GM12864 (cell line): Measurements from ENCODE around the gene TCTA.
"Not testable (repeated sequence)": the region's sequence is repeated elsewhere in the genome, so short reads cannot be mapped to it uniquely, and the experiment has no call there.

Source experiments
- DNase-seq: peaks from one replicate; pipeline ENCODE4 v3.0.0-alpha.2; 2011; ENCODE audit warnings: low read depth
- H3K4me3 ChIP-seq: 2 replicates; pipeline ENCODE4 v1.5.1; 2011; ENCODE audit warnings: mild to moderate bottlenecking, low read depth, low read length, control low read depth
- CTCF ChIP-seq: IDR thresholded peaks from 2 replicates; pipeline ENCODE4 v1.5.1; 2011; ENCODE audit warnings: low read depth, mild to moderate bottlenecking, moderate library complexity, low read length, control low read depth, inconsistent platforms; ENCODE audit errors: missing control alignments

The TCTA gene

GRCh38 chr3:49383387-49383786 is 28.8 kb upstream of the TCTA start:
- H3K4me3 ChIP-seq = no peak overlapping the region
- DNase-seq = no peak
- no peak for TF ChIP-seq CTCF

DNA sequence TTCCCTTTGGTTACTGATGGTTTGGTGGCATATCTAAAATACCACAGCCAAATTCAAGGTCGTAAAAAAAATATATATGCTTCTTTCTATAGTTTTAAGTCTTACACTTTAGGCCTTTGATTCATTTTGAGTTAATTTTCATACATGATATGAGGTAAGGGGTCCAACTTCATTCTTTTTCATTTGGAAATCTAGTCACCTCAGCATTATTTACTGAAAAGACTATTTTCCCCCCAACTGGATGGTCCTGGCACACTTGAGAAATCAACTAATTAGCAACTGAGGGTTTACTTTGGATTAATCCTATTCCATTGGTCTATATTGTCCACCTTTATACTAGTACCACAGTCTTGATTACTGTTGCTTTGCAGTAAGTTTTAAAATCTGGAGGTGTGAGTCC is 26.6 kb upstream of the TCTA start:
- DNase-seq = no peak
- H3K4me3 ChIP-seq = no peak overlapping the region
- TF ChIP-seq CTCF = no peak

DNA sequence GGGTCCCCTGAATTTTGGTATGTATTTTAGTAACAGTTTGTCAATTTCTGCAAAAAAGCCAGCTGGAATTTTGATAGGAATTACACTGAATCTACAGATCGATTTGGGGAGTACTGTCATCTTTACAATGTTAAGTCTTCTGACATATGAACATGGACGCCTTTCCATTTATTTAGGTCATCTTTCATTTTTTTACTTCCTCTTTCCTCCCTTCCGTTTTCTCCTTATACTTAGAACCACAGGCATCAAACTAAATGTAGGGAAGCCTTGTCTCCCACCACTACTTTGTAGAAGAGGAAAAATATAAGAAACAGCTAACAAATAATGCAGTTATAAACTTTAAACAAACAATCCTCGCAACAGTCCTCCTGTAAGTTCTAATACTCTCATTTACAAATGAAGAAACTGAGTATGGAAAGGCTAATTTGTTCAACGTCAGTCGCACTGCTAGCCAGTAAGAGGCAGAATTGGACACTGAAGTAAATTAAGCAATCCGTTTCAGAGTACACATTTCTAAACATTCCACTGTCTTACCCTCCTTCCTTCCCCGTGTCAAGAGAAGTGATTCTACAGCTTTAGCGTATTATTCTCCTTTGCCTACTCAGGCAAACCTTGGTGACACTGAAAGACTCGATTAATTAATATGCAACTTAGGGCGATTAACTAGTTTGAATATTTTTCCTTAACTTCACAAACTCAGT is 26.0 kb upstream of the TCTA start:
- DNase-seq = no peak
- no peak overlapping the region; the same call in 1 of the 2 replicates for H3K4me3 ChIP-seq
- TF ChIP-seq CTCF = no peak

DNA sequence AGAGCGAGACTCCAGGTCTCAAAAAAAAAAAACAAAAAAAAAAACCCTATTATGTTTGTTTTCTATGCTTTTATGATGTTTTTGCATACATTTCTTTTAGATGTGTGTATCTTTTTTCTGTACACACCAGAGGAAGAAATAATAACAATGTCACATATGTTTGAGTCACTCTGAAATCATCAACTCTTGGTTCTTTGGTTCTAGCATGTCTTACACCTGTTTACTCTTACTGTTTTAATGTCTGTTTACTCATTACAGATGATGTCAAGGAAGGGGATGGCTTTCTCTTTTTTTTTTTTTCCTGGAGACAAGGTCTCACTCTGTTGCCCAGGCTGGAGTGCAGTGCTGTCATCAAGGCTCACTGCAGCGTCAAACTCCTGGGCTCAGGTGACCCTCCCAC is 24.5 kb upstream of the TCTA start:
- DNase-seq = no peak
- no peak overlapping the region for H3K4me3 ChIP-seq
- TF ChIP-seq CTCF = no peak

DNA sequence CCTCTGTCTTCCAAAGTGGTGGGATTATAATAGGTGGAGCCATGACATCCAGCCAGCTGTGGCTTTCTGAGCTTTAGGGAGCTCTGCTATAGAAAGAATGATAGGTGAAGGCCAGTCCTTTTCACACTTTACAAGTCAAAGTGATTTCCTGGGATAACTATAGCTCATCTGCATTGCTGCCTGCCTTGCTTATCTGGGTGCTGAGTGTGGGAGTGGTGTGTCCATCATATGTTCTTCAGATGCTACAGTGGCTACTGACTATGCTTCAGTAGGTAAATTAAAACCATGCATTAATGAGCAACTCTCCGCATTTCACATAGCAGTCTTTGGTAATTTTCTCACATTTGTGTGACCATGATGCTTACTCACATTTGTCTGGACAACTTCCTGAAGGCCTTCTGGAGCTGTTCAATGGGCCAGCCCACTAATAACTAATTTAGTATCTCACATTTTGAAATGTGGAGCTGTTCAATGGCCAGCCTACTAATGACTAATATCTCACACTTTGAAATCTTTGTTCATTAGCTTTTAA is 23.9 kb upstream of the TCTA start:
- no peak overlapping the region for H3K4me3 ChIP-seq
- no peak for DNase-seq
- no peak for TF ChIP-seq CTCF

DNA sequence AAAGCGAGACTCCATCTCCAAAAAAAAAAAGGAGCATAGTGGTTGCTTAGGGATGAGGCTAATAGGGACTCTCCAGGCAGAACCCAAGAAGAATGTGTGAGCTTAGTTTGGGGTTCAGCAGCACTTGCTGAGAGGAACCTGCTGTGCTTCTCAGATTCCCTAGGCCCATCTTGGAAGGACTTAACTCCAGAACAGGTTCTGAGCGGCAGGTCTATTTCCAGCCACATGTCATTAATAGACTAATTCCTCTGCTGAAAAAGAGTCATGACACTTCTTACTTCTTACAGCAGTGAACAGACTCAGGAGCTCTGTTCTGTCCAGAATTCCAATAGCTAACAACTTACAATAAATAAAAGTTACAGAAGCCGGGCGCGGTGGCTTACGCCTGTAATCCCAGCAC is 22.9 kb upstream of the TCTA start:
- no peak for TF ChIP-seq CTCF
- no peak for DNase-seq
- H3K4me3 ChIP-seq = no peak overlapping the region

DNA sequence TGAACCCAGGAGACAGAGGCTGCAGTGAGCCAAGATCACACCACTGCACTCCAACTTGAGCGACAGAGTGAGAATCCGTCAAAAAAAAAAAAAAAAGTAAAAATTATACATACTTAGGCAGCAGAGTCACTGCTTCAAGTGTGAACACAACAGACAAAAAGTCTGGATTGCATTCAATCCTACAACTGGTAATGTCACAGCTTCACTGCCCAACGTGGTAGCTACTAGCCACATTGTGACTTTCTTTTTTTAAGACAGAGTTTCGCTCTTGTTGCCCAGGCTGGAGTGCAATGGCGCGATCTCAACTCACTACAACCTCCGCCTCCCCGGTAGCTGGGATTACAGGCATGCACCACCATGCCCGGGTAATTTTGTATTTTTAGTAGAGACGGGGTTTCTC is 20.9 kb upstream of the TCTA start:
- not testable (repeated sequence) for DNase-seq, H3K4me3 ChIP-seq
